Measurements from ENCODE around the gene GNE. TPM values are rescaled to one million over a fixed set of nuclear protein-coding genes. Genes with fewer than 3 reads are reported as not detected.

Gene GNE
- total and polyA plus RNA-seq, 2 of the 8 experiments (the other 6 are each of a cell fraction or from before 2014, with no cell fraction given), result 5.1 to 11.1 TPM

GRCh38 chr9:36207546-36208012 is 50.7 kb downstream of the GNE start:
- TF ChIP-seq SRF (IDR thresholded peaks at IDR 0.05; ENCODE audit: low read depth, low read length), result no peak
- TF ChIP-seq KDM4A (IDR thresholded peaks at IDR 0.05; ENCODE audit: low read depth, low read length, severe bottlenecking), result no peak
- no peak for TF ChIP-seq EP300 (IDR thresholded peaks at IDR 0.05; ENCODE audit: borderline replicate concordance in 1 of 2, low read depth in 2 of 2, low read length in 2 of 2)
- TF ChIP-seq TAF1 (IDR thresholded peaks at IDR 0.05; ENCODE audit: low read depth, low read length), result no peak
- TF ChIP-seq KDM1A (IDR thresholded peaks at IDR 0.05; ENCODE audit: borderline replicate concordance, low read length), result no peak
- no peaks in the 10 kb centered on the region; a peak in 1 of 7 replicates for H3K4me1 ChIP-seq (replicated peaks in 1 of 4; ENCODE audit: control insufficient read depth in 3 of 4, insufficient read depth in 4 of 4, low read length in 3 of 4)
- H3K9ac ChIP-seq (replicated peaks in 1 of 4; ENCODE audit: extremely low read depth in 1 of 4, low read depth in 3 of 4, low read length in 3 of 4), result no peak overlapping the region
- H3K18ac ChIP-seq (ENCODE audit: extremely low read depth, low read length), result no peak overlapping the region
- H3K9me3 ChIP-seq (ENCODE audit: insufficient read depth in 2 of 2, low read depth in 1 of 2, low read length in 1 of 2), result no peaks in the 10 kb centered on the region
- FAIRE-seq (no peak), DNase-seq (ENCODE audit: low read depth in 1 of 2, low spot score in 2 of 2) (no peak)
- H4K91ac ChIP-seq (replicated peaks; ENCODE audit: insufficient read length, low read length), result no peak overlapping the region
- no peak overlapping the region for H3K4ac ChIP-seq (replicated peaks; ENCODE audit: insufficient read length, low read depth, low read length)
- H2AK5ac ChIP-seq (ENCODE audit: low read depth, low read length), result no peak overlapping the region
- peaks cover 3 to 65% of the 10 kb centered on the region in 2 experiments; a peak in 2 of 4 replicates for H3K79me2 ChIP-seq (ENCODE audit: control insufficient read depth in 1 of 2, insufficient read depth in 2 of 2, low read length in 2 of 2)
- no peak overlapping the region for H4K8ac ChIP-seq (ENCODE audit: extremely low read depth, insufficient read depth, low read length)
- H3K23me2 ChIP-seq (ENCODE audit: low read depth, low read length), result no peaks in the 10 kb centered on the region
- H3K79me1 ChIP-seq (ENCODE audit: low read depth, low read length), result peaks cover 15% of the 10 kb centered on the region
- no peaks in the 10 kb centered on the region for H3K27me3 ChIP-seq (replicated peaks in 1 of 4; ENCODE audit: control insufficient read depth in 3 of 4, extremely low read depth in 1 of 4, insufficient read depth in 3 of 4, low read length in 3 of 4)
- no peak overlapping the region for H3K27ac ChIP-seq (ENCODE audit: low read depth, low read length)
- no peak overlapping the region for H3K56ac ChIP-seq (replicated peaks; ENCODE audit: insufficient read length, low read depth, low read length)
- H3K14ac ChIP-seq (ENCODE audit: insufficient read length), result no peak overlapping the region
- no peak overlapping the region for H3K23ac ChIP-seq (ENCODE audit: insufficient read length)
- H2AFZ ChIP-seq (ENCODE audit: low read length), result no peak overlapping the region
- H2BK15ac ChIP-seq (ENCODE audit: low read length), result no peak overlapping the region
- no peak overlapping the region for H2BK120ac ChIP-seq (replicated peaks; ENCODE audit: low read depth, low read length)
- no peak overlapping the region for H2BK5ac ChIP-seq (ENCODE audit: low read depth, low read length)
- no peak overlapping the region for H4K5ac ChIP-seq (ENCODE audit: insufficient read length, low read depth, low read length)
- H2BK20ac ChIP-seq (ENCODE audit: low read length), result no peak overlapping the region
- POLR2A ChIA-PET (ENCODE audit: partially characterized antibody), result interaction anchor here (1.3 to 1.5 kb wide), 3 partner anchors 9 to 51 kb away, joined by 3 to 6 read pairs (median 6); partner anchors contain the start of genes CLTA and GNE
- no peak overlapping the region for H3K4me3 ChIP-seq (ENCODE audit: extremely low read depth in 1 of 4, insufficient read depth in 2 of 4, low read depth in 3 of 4, low read length in 4 of 4)
- 75% methylated on average over 1 of the region's 1 CpG; no CpG with 5 or more reads in 1 of the 2 experiments for WGBS, 2 experiments (ENCODE audit: extremely low coverage in 1 of 2, insufficient coverage in 1 of 2, insufficient read length in 1 of 2, insufficient replicate concordance in 2 of 2, low coverage in 1 of 2, low lambda C conversion rate in 2 of 2, missing lambda C conversion rate in 1 of 2)
- no peak overlapping the region for H2BK12ac ChIP-seq (ENCODE audit: low read depth, low read length)
- CTCF ChIA-PET (ENCODE audit: partially characterized antibody), result interaction anchor here (0.9 to 1.5 kb wide), 3 partner anchors 9 to 121 kb away, joined by 3 to 4 read pairs (median 3); no protein-coding TSS in a partner anchor
- H4K20me1 ChIP-seq (replicated peaks in 1 of 2; ENCODE audit: control insufficient read depth in 1 of 2, insufficient read depth in 2 of 2, low read length in 2 of 2), result peaks cover 12 to 37% of the 10 kb centered on the region in 2 experiments
- no peak overlapping the region for H3K4me2 ChIP-seq (ENCODE audit: insufficient read depth in 1 of 2, low read depth in 2 of 2, low read length in 2 of 2)
- H3K36me3 ChIP-seq (ENCODE audit: control insufficient read depth in 2 of 4, insufficient read depth in 4 of 4, low read length in 3 of 4), result peaks cover 35 to 98% (median 77%) of the 10 kb centered on the region in 4 experiments

Data from H1 (cell line).